Stimulated activated CD8-positive, alpha-beta memory T cell treated with anti-CD3 and anti-CD28 coated beads, Interleukin-12 subunit alpha, Interleukin-12 subunit beta, amount 100 ng/mL, for 4 hours (primary cell): ENCODE data around the gene ENTPD6.
A peak's percentile ranks its signal among the peaks of the same experiment; 100 is the strongest.
"Not testable (repeated sequence)": the region's sequence is repeated elsewhere in the genome, so short reads cannot be mapped to it uniquely, and the experiment has no call there.

Experiments
- DNase-seq: peaks from one replicate; pipeline ENCODE4 v3.0.0-alpha.2; 2020; ENCODE audit warnings: low read depth

ENTPD6 gene

GRCh38 chr20:25257130-25257529 lies 61.6 kb downstream of the ENTPD6 start:
- DNase-seq: no peak

- DNase-seq: no peak
Observed at GRCh38 chr20:25257756-25258475, 62.4 kb downstream of the ENTPD6 start.

GRCh38 chr20:25258476-25258805 lies 62.9 kb downstream of the ENTPD6 start:
- DNase-seq: no peak

GRCh38 chr20:25258828-25259227 lies 63.3 kb downstream of the ENTPD6 start:
- no peak for DNase-seq

- DNase-seq: no peak
Observed at GRCh38 chr20:25259358-25259757, 63.8 kb downstream of the ENTPD6 start.

GRCh38 chr20:25259788-25260254 lies 64.3 kb downstream of the ENTPD6 start:
- DNase-seq: peak; percentile 17

GRCh38 chr20:25260770-25261437 lies 65.4 kb downstream of the ENTPD6 start:
- not testable (repeated sequence) for DNase-seq

GRCh38 chr20:25269057-25269832 lies 73.7 kb downstream of the ENTPD6 start:
- no peak for DNase-seq

- DNase-seq: no peak
Observed at GRCh38 chr20:25269833-25270170, 74.3 kb downstream of the ENTPD6 start.

- no peak for DNase-seq
Observed at GRCh38 chr20:25270829-25271251, 75.3 kb downstream of the ENTPD6 start.

- DNase-seq: no peak
Observed at GRCh38 chr20:25271486-25272222, 76.1 kb downstream of the ENTPD6 start.

- no peak for DNase-seq
Observed at GRCh38 chr20:25272223-25273000, 76.9 kb downstream of the ENTPD6 start.

GRCh38 chr20:25273046-25273445 lies 77.5 kb downstream of the ENTPD6 start:
- DNase-seq: no peak

GRCh38 chr20:25273541-25274358 lies 78.2 kb downstream of the ENTPD6 start:
- no peak for DNase-seq

GRCh38 chr20:25274481-25274880 lies 79.0 kb downstream of the ENTPD6 start:
- DNase-seq: no peak

GRCh38 chr20:25274891-25275812 lies 79.6 kb downstream of the ENTPD6 start:
- DNase-seq: no peak

- DNase-seq: no peak
Observed at GRCh38 chr20:25275813-25276532, 80.5 kb downstream of the ENTPD6 start.
